HUES64 (cell line): ENCODE measurements around the gene TMEM200B.
"Not testable (repeated sequence)": the region's sequence is repeated elsewhere in the genome, so short reads cannot be mapped to it uniquely, and the experiment has no call there.

Experiments
- H3K27ac ChIP-seq: 2 replicates; pipeline ENCODE4 v1.7.0; 2013; ENCODE audit warnings: low read depth, low read length, inconsistent platforms
- H3K27me3 ChIP-seq: 2 replicates; pipeline ENCODE4 v1.6.1; 2013; ENCODE audit warnings: mild to moderate bottlenecking, low read length; ENCODE audit not compliant: insufficient read depth
- H3K36me3 ChIP-seq: 2 replicates; pipeline ENCODE4 v1.6.1; 2013; ENCODE audit warnings: mild to moderate bottlenecking, low read length; ENCODE audit not compliant: insufficient read depth
- H3K4me1 ChIP-seq: 2 replicates; pipeline ENCODE4 v1.6.1; 2013; ENCODE audit warnings: mild to moderate bottlenecking, low read length, moderate library complexity; ENCODE audit not compliant: insufficient read depth
- H3K4me3 ChIP-seq: 2 replicates; pipeline ENCODE4 v1.5.1; 2013; ENCODE audit warnings: mild to moderate bottlenecking, low read length, moderate library complexity
- H3K9ac ChIP-seq: 2 replicates; pipeline ENCODE4 v1.6.1; 2013; ENCODE audit warnings: mild to moderate bottlenecking, low read depth, low read length
- H3K9me3 ChIP-seq: 2 replicates; pipeline ENCODE4 v1.6.1; 2013; ENCODE audit warnings: low read depth, low read length; ENCODE audit not compliant: insufficient read depth
- WGBS: fragments of 150-250, 120-280 bp; methylation state at CpG from one replicate; pipeline ENCODE4 v1.1.7; 2013; ENCODE audit warnings: missing lambda C conversion rate; 5-methylcytosine and 5-hydroxymethylcytosine counted together

TMEM200B gene

GRCh38 chr1:29157269-29157601 is 33.5 kb upstream of the TMEM200B start:
- H3K27ac ChIP-seq, result peak overlapping the region; percentile 16; the same call in 1 of the 2 replicates
- no peak overlapping the region for H3K4me3 ChIP-seq
- no peaks in the 10 kb centered on the region for H3K9me3 ChIP-seq
- H3K9ac ChIP-seq, result no peak overlapping the region; the same call in 1 of the 2 replicates
- no peaks in the 10 kb centered on the region for H3K27me3 ChIP-seq
- H3K4me1 ChIP-seq, result peaks cover 2% of the 10 kb centered on the region; the same call in 1 of the 2 replicates
- WGBS, result 92% methylated on average over 3 of the region's 3 CpGs
- peaks cover 93% of the 10 kb centered on the region for H3K36me3 ChIP-seq

- no peaks in the 10 kb centered on the region for H3K9me3 ChIP-seq
- no peak overlapping the region; the same call in 1 of the 2 replicates for H3K9ac ChIP-seq
- H3K36me3 ChIP-seq, result peaks cover 95% of the 10 kb centered on the region
- WGBS, result 92% methylated on average over 10 of the region's 10 CpGs
- no peaks in the 10 kb centered on the region for H3K27me3 ChIP-seq
- no peak overlapping the region for H3K4me3 ChIP-seq
- no peaks in the 10 kb centered on the region for H3K4me1 ChIP-seq
- H3K27ac ChIP-seq, result peak overlapping the region; percentile 46; the same call in 1 of the 2 replicates
Observed at GRCh38 chr1:29156543-29157268, 33.0 kb upstream of the TMEM200B start.

DNA sequence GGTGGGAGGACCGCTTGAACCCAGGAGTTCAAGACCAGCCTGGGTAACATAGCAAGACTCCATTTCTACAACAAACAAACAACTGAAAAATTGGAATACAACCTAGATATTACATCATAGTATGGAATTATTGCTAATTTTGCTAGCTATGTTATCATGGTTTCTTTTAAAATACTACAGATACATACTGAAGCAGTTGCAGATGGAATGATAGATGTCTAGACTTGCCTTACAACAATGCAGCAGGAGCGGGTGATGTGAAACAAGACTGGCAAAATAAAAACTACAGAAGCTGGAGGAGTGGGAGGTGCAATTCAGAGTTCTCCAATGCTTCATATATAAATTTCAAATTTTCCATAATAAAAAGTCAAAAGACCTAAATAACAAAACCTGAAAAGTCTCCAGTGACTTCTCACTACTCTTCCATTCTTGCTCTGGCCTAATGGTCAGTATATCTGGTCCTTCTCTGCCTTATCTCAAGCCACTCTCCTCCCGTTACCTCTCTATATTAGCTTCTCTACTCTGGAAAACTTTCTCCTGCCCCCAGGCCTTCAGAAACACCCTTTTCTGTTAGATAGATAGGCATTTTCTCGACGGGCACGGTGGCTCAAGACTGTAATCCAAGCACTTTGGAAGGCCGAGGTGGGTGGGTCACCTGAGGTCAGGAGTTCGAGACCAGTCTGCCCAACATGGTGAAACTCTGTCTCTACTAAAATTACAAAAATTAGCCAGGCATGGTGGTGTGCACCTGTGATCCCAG is 28.5 kb upstream of the TMEM200B start:
- H3K4me1 ChIP-seq, result no peaks in the 10 kb centered on the region
- no peak overlapping the region for H3K9ac ChIP-seq
- H3K9me3 ChIP-seq, result no peaks in the 10 kb centered on the region
- H3K27ac ChIP-seq, result no peak overlapping the region
- peaks cover 98% of the 10 kb centered on the region for H3K36me3 ChIP-seq
- no peak overlapping the region for H3K4me3 ChIP-seq
- WGBS, result 95% methylated on average over 8 of the region's 8 CpGs
- H3K27me3 ChIP-seq, result no peaks in the 10 kb centered on the region

GRCh38 chr1:29150346-29150745 is 26.6 kb upstream of the TMEM200B start:
- H3K9ac ChIP-seq, H3K27me3 ChIP-seq, H3K27ac ChIP-seq, H3K4me1 ChIP-seq, H3K4me3 ChIP-seq, H3K9me3 ChIP-seq: not testable (repeated sequence)
- 90% methylated on average over 9 of the region's 9 CpGs for WGBS
- peaks cover 98% of the 10 kb centered on the region for H3K36me3 ChIP-seq

DNA sequence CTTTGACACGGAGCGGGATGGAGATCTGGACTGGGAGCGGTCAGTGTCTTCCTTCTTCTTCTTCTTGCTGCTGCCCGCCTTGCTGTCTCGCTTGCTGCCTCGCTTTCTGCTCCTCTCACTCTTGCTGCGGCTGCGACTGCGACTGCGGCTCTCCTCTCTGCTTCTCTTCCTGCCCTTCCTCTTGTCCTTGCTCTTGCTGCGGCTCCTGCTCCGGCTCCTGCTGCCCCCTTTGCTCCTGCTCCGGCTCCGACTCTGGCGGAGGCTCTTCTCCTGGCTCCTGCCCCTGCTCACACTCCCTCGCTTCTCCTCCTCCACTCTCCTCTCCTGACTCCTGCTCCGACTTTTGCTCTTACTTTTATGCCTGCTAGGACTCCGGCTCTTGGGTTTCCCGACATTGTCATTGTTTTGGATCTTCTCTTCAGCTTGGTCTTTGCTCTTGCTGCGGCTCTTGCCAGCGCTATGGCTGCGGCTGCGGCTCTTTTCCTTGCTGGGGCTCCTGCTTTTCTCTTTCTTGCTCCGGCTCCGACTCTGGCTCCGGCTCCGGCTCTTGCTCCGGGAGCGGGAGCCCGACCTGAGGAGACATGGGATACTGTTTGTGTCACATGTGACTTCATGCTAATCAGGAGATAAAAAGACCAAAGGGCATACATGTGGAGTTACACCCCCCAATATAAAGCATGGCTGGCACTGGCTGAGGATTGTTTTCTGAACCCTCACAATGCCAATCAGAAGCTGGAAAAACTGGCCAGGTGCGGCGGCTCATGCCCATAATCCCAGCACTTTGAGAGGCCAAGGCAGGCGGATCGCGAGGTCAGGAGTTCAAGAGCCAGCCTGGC is 25.2 kb upstream of the TMEM200B start:
- H3K36me3 ChIP-seq, result peaks cover 87% of the 10 kb centered on the region
- H3K4me1 ChIP-seq, result no peaks in the 10 kb centered on the region
- H3K9ac ChIP-seq, result no peak overlapping the region
- H3K27ac ChIP-seq, result no peak overlapping the region
- no peaks in the 10 kb centered on the region for H3K9me3 ChIP-seq
- 95% methylated on average over 35 of the region's 35 CpGs for WGBS
- H3K4me3 ChIP-seq, result no peak overlapping the region
- H3K27me3 ChIP-seq, result no peaks in the 10 kb centered on the region

GRCh38 chr1:29145739-29146437 is 22.2 kb upstream of the TMEM200B start:
- Histone ChIP-seq H3K27ac (no peak overlapping the region), H3K27me3 (no peaks in the 10 kb centered on the region), H3K9ac (no peak overlapping the region), H3K36me3 (peaks cover 63% of the 10 kb centered on the region), H3K4me3 (no peak overlapping the region), H3K9me3 (no peaks in the 10 kb centered on the region), H3K4me1 (no peaks in the 10 kb centered on the region)
- 82% methylated on average over 8 of the region's 8 CpGs for WGBS

- WGBS, result 79% methylated on average over 2 of the region's 2 CpGs
- no peak overlapping the region for H3K9ac ChIP-seq
Observed at GRCh38 chr1:29144178-29144577, 20.5 kb upstream of the TMEM200B start.

GRCh38 chr1:29142714-29143113 is 19.0 kb upstream of the TMEM200B start:
- Histone ChIP-seq H3K9ac (no peak overlapping the region), H3K4me1 (no peaks in the 10 kb centered on the region), H3K4me3 (no peak overlapping the region), H3K9me3 (no peaks in the 10 kb centered on the region), H3K36me3 (peaks cover 31% of the 10 kb centered on the region), H3K27ac (no peak overlapping the region), H3K27me3 (no peaks in the 10 kb centered on the region)
- 100% methylated on average over 2 of the region's 2 CpGs for WGBS

More at GRCh38 chr1:29144178-29144577, 20.5 kb upstream of the TMEM200B start:
- Histone ChIP-seq H3K27ac (no peak overlapping the region), H3K4me3 (no peak overlapping the region), H3K4me1 (no peaks in the 10 kb centered on the region), H3K36me3 (peaks cover 46% of the 10 kb centered on the region), H3K9me3 (no peaks in the 10 kb centered on the region), H3K27me3 (no peaks in the 10 kb centered on the region)

GRCh38 chr1:29136391-29136915 is 12.8 kb upstream of the TMEM200B start:
- Histone ChIP-seq H3K27me3 (no peaks in the 10 kb centered on the region), H3K9ac (no peak overlapping the region), H3K27ac (no peak overlapping the region), H3K9me3 (no peaks in the 10 kb centered on the region), H3K4me3 (no peak overlapping the region), H3K4me1 (peaks cover 5% of the 10 kb centered on the region; the same call in 1 of the 2 replicates), H3K36me3 (no peaks in the 10 kb centered on the region)
- 77% methylated on average over 14 of the region's 14 CpGs for WGBS

GRCh38 chr1:29134695-29135028 is 11.0 kb upstream of the TMEM200B start:
- Histone ChIP-seq H3K27ac (no peak overlapping the region), H3K4me3 (no peak overlapping the region), H3K36me3 (no peaks in the 10 kb centered on the region), H3K9me3 (no peaks in the 10 kb centered on the region), H3K27me3 (no peaks in the 10 kb centered on the region), H3K4me1 (peaks cover 5% of the 10 kb centered on the region; the same call in 1 of the 2 replicates), H3K9ac (no peak overlapping the region)
- WGBS, result 83% methylated on average over 10 of the region's 10 CpGs
